Kidney capillary endothelial cell (primary cell): ENCODE measurements around the gene CYP2A13.
"Not testable (repeated sequence)": the region's sequence is repeated elsewhere in the genome, so short reads cannot be mapped to it uniquely, and the experiment has no call there.

Source experiments
- DNase-seq: peaks from one replicate; pipeline ENCODE4 v3.0.0-alpha.2; 2018; ENCODE audit warnings: low spot score

CYP2A13 gene, protein sequence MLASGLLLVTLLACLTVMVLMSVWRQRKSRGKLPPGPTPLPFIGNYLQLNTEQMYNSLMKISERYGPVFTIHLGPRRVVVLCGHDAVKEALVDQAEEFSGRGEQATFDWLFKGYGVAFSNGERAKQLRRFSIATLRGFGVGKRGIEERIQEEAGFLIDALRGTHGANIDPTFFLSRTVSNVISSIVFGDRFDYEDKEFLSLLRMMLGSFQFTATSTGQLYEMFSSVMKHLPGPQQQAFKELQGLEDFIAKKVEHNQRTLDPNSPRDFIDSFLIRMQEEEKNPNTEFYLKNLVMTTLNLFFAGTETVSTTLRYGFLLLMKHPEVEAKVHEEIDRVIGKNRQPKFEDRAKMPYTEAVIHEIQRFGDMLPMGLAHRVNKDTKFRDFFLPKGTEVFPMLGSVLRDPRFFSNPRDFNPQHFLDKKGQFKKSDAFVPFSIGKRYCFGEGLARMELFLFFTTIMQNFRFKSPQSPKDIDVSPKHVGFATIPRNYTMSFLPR

GRCh38 chr19:41088151-41088550 lies at the start of gene CYP2A13:
TSS of gene CYP2A13 (plus strand) at chr19:41088451. CDS start at chr19:41088472, 21 bp downstream.
- no peak for DNase-seq

DNA sequence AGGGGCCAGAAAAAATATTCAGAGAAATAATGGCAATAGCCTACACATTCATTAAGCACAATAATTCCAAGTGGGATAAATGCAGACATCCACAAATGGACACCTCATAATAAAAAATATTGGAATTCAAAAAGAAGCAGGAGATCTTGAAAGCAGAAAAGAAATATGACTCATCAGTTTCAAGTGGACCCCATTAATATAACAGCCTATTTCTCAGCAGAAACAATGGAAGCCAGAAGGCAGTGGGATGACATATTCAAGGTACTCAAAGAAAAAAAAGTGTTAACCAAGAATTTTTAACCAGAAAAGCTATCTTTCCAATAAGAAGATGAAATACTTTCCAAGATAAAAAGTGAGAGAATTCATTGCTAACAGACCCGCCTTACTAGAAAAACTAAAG lies 48.4 kb upstream of the CYP2A13 start:
- DNase-seq: no peak

GRCh38 chr19:41045095-41045494 lies 43.2 kb upstream of the CYP2A13 start:
- DNase-seq: not testable (repeated sequence)

GRCh38 chr19:41050426-41050825 lies 37.8 kb upstream of the CYP2A13 start:
- DNase-seq: no peak

GRCh38 chr19:41052162-41052561 lies 36.1 kb upstream of the CYP2A13 start:
- not testable (repeated sequence) for DNase-seq

DNA sequence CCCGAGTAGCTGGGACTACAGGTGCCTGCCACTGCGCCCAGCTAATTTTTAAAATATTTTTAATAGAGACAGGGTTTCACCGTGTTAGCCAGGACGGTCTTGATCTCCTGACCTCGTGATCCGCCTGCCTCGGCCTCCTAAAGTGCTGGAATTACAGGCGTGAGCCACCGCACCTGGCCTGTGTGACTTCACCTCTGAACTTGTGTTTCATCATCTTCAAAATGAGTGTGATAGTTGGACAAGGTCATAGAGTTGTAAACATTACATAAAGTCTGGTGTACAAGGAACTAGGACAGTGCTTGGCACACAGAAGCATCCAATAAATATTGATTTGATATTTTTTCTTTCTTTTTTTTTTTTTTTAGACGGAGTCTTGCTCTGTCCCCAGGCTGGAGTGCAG lies 34.9 kb upstream of the CYP2A13 start:
- not testable (repeated sequence) for DNase-seq

GRCh38 chr19:41064974-41065569 lies 23.2 kb upstream of the CYP2A13 start:
- no peak for DNase-seq

DNA sequence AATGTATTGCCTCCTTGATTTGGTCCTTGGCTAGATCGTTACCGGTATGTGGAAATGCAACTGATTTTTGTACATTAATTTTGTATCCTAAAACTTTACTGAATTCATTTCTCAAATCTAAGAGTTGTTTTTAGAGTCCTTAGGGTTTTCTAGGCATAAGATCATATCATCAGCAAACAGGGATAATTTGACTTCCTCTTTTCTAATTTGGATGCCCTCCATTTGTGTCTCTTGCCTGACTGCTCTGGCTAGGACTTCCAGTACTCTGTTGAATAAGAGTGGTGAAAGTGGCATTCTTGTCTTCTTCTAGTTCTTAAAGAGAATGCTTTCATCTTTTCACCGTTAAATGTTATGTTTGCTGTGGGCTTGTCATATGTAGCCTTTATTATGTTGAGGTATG lies 12.0 kb upstream of the CYP2A13 start:
- DNase-seq: no peak

DNA sequence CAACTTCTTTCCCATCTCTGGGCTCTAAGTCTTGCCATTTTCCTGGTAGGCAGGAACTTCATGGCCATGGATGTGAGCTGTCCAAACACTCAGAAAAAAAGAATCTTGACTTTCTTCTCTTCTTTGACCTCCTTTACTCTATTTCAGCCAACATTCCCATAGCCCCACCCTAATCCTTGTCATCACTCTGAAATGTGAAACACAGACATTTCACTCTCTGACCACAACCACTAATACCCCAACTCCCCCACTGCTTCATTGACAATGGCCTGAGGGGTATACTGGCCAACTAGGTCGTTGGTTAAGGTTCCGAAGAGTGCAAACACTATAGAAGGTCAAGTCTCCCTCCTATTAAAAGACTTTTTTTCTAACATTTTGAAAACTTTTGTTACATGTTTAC lies 4.7 kb upstream of the CYP2A13 start:
- DNase-seq: no peak

- DNase-seq: no peak
Measured at GRCh38 chr19:41085748-41086415, 2.4 kb upstream of the CYP2A13 start.

GRCh38 chr19:41089959-41090358 lies 1.7 kb downstream of the CYP2A13 start:
- no peak for DNase-seq

GRCh38 chr19:41095703-41096102 lies 7.5 kb downstream of the CYP2A13 start:
- DNase-seq: no peak

- DNase-seq: no peak
Measured at GRCh38 chr19:41096353-41096752, 8.1 kb downstream of the CYP2A13 start.

- no peak for DNase-seq
Measured at GRCh38 chr19:41097302-41097701, 9.1 kb downstream of the CYP2A13 start.

DNA sequence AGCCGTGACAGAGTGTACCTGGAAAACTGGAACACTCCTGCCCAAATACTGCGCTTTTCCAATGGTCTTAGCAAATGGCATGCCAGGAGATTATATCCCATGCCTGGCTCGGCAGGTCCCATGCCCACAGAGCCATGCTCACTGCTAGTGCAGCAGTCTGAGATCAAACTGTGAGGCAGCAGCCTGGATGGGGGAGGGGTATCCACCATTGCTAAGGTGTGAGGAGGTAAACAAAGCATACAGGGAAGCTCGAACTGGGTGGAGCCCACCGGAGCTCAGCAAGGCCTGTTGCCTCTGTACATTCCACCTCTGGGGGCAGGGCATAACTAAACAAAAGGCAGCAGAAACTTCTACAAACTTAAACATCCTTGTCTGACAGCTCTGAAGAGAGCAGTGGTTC lies 10.5 kb downstream of the CYP2A13 start:
- no peak for DNase-seq

- DNase-seq: not testable (repeated sequence)
Measured at GRCh38 chr19:41102210-41102609, 14.0 kb downstream of the CYP2A13 start.

GRCh38 chr19:41106177-41106576 lies 17.9 kb downstream of the CYP2A13 start:
- no peak for DNase-seq

DNA sequence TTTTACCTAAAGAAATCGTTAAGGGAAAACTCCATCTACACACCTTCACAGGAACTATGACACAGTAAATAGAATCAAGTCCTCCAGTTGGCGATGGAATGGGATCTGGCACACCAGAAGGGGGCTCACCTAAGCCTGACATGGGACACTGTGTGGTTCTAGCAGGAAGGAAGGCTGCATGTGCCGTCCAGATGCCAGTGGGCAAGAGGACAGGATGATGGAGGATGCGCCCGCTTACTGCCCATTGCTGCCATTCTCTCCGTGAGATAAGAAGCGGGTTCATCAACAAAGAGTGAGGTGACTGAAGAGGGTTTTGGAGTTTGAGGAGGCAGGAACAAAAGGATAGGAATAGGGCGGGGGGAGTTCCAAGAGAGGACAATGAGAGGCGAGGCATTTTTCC lies 23.0 kb downstream of the CYP2A13 start:
- DNase-seq: no peak

- DNase-seq: no peak
Measured at GRCh38 chr19:41111750-41112295, 23.6 kb downstream of the CYP2A13 start.

GRCh38 chr19:41112728-41113290 lies 24.6 kb downstream of the CYP2A13 start:
- DNase-seq: no peak

- DNase-seq: no peak
Measured at GRCh38 chr19:41114132-41114531, 25.9 kb downstream of the CYP2A13 start, which contains the start of gene CYP2F1. TSS of gene CYP2F1 (plus strand) at chr19:41114432. CDS start at chr19:41116189, 1,757 bp downstream.

DNA sequence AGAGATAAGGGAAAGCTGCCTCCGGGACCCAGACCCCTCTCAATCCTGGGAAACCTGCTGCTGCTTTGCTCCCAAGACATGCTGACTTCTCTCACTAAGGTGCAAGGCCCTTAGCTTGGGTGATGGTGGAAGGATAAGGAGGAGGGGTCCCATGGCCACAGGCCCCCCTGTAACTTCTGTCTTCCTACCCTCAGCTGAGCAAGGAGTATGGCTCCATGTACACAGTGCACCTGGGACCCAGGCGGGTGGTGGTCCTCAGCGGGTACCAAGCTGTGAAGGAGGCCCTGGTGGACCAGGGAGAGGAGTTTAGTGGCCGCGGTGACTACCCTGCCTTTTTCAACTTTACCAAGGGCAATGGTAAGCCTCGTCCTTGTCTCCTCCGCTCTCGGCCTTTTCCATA lies 28.0 kb downstream of the CYP2A13 start:
- no peak for DNase-seq
